ENCODE data around the gene TPM4.

The TPM4 gene

GRCh38 chr19:16042533-16043085 lies 33.7 kb upstream of the TPM4 start:
- DNase-seq, result no peak

GRCh38 chr19:16043156-16043757 lies 33.0 kb upstream of the TPM4 start:
- DNase-seq, result no peak

- no peak for DNase-seq
Measured at GRCh38 chr19:16044746-16045145, 31.5 kb upstream of the TPM4 start.

GRCh38 chr19:16045171-16045570 lies 31.1 kb upstream of the TPM4 start:
- no peak for DNase-seq

- DNase-seq, result no peak
Measured at GRCh38 chr19:16045893-16046292, 30.4 kb upstream of the TPM4 start.

- no peak for DNase-seq
Measured at GRCh38 chr19:16048583-16048982, 27.7 kb upstream of the TPM4 start.

GRCh38 chr19:16051254-16052025 lies 24.9 kb upstream of the TPM4 start:
- DNase-seq, result peak; percentile 71 to 77

- no peak for DNase-seq
Measured at GRCh38 chr19:16052353-16052752, 23.9 kb upstream of the TPM4 start.

- DNase-seq, result no peak
Measured at GRCh38 chr19:16057062-16057461, 19.2 kb upstream of the TPM4 start.

GRCh38 chr19:16060294-16060693 lies 16.0 kb upstream of the TPM4 start:
- DNase-seq, result no peak

- DNase-seq, result no peak
Measured at GRCh38 chr19:16061943-16062342, 14.4 kb upstream of the TPM4 start.

- peak; percentile 69 to 75 for DNase-seq
Measured at GRCh38 chr19:16062789-16063188, 13.5 kb upstream of the TPM4 start.

GRCh38 chr19:16064209-16064889 lies 11.9 kb upstream of the TPM4 start:
- no peak for DNase-seq

- DNase-seq, result peak; percentile 68 to 74
Measured at GRCh38 chr19:16066611-16067104, 9.6 kb upstream of the TPM4 start.

- DNase-seq, result no peak
Measured at GRCh38 chr19:16067205-16067938, 8.9 kb upstream of the TPM4 start.

- no peak for DNase-seq
Measured at GRCh38 chr19:16068696-16069259, 7.5 kb upstream of the TPM4 start.

GRCh38 chr19:16069813-16070365 lies 6.4 kb upstream of the TPM4 start:
- DNase-seq, result no peak

- DNase-seq, result peak; percentile 92 to 93
Measured at GRCh38 chr19:16070366-16070990, 5.8 kb upstream of the TPM4 start.

GRCh38 chr19:16071072-16071691 lies 5.1 kb upstream of the TPM4 start:
- DNase-seq, result no peak

- no peak for DNase-seq
Measured at GRCh38 chr19:16073481-16073880, 2.8 kb upstream of the TPM4 start.

- peak; percentile 32 to 43 for DNase-seq
Measured at GRCh38 chr19:16073988-16074387, 2.3 kb upstream of the TPM4 start.
